NK-92 (cell line): ENCODE results near the gene LRRC63.
"Not testable (repeated sequence)": the region's sequence is repeated elsewhere in the genome, so short reads cannot be mapped to it uniquely, and the experiment has no call there.

Experiments used
- DNase-seq: peaks from one replicate; lab custom pipeline; 2025; ENCODE audit not compliant: unreplicated experiment; lab: John Stamatoyannopoulos, UW

Gene LRRC63

GRCh38 chr13:46181840-46182490, 29.8 kb upstream of the LRRC63 start, which contains the start of gene LCP1:
Gene LCP1 (minus strand): TSS chr13:46182177. CDS start chr13:46159662, 22,515 bp downstream.
- peak; percentile 33 for DNase-seq

GRCh38 chr13:46182491-46182877, 29.2 kb upstream of the LRRC63 start:
- no peak for DNase-seq

GRCh38 chr13:46183018-46183946, 28.4 kb upstream of the LRRC63 start:
- no peak for DNase-seq

- no peak for DNase-seq
Measured at GRCh38 chr13:46184277-46184699, 27.4 kb upstream of the LRRC63 start.

GRCh38 chr13:46185634-46186033, 26.1 kb upstream of the LRRC63 start:
- DNase-seq, result no peak

- no peak for DNase-seq
Measured at GRCh38 chr13:46192412-46192811, 19.3 kb upstream of the LRRC63 start.

- no peak for DNase-seq
Measured at GRCh38 chr13:46195016-46195415, 16.7 kb upstream of the LRRC63 start.

- no peak for DNase-seq
Measured at GRCh38 chr13:46197299-46198048, 14.3 kb upstream of the LRRC63 start.

GRCh38 chr13:46198696-46199193, 13.0 kb upstream of the LRRC63 start:
- no peak for DNase-seq

- no peak for DNase-seq
Measured at GRCh38 chr13:46202188-46202795, 9.4 kb upstream of the LRRC63 start.

- no peak for DNase-seq
Measured at GRCh38 chr13:46202966-46203365, 8.8 kb upstream of the LRRC63 start.

- DNase-seq, result no peak
Measured at GRCh38 chr13:46206143-46206542, 5.6 kb upstream of the LRRC63 start.

- DNase-seq, result no peak
Measured at GRCh38 chr13:46207828-46208227, 3.9 kb upstream of the LRRC63 start.

- DNase-seq, result no peak
Measured at GRCh38 chr13:46210362-46211083, 1.2 kb upstream of the LRRC63 start.

- no peak for DNase-seq
Measured at GRCh38 chr13:46211116-46211482, 629 bp upstream of the LRRC63 start.

- no peak for DNase-seq
Measured at GRCh38 chr13:46213242-46213641, 1.5 kb downstream of the LRRC63 start.

- not testable (repeated sequence) for DNase-seq
Measured at GRCh38 chr13:46214741-46215140, 3.0 kb downstream of the LRRC63 start.

- not testable (repeated sequence) for DNase-seq
Measured at GRCh38 chr13:46220234-46220633, 8.5 kb downstream of the LRRC63 start.

GRCh38 chr13:46229251-46229650, 17.5 kb downstream of the LRRC63 start:
- no peak for DNase-seq

GRCh38 chr13:46232281-46232680, 20.6 kb downstream of the LRRC63 start:
- no peak for DNase-seq
